ENCODE results near the gene DENND2C. TPM values are rescaled to one million over a fixed set of nuclear protein-coding genes. Genes with fewer than 3 reads are reported as not detected.
A peak's percentile ranks its signal among the peaks of the same experiment; 100 is the strongest.

The DENND2C gene
- total RNA-seq, 1 experiment from 2014 or later = 3.6 TPM

- Mint-ChIP-seq H3K36me3 (ENCODE audit: insufficient read depth in 1 of 3, low read depth in 3 of 3) (peaks cover 39 to 78% (median 77%) of the 10 kb centered on the region in 3 experiments; a peak in 6 of 7 replicates), H3K4me3 (no peak overlapping the region), H3K27ac (peak overlapping the region in 1 of 3 experiments; percentile 71; a peak in 1 of 7 replicates), H3K9me3 (no peaks in the 10 kb centered on the region), H3K27me3 (ENCODE audit: low read depth) (no peaks in the 10 kb centered on the region), H3K4me1 (peaks cover 9 to 14% of the 10 kb centered on the region in 2 experiments)
- Histone ChIP-seq H3K4ac (ENCODE audit: low read depth, low read length) (no peak overlapping the region), H3K27ac (ENCODE audit: insufficient read length, low read depth, low read length) (no peak overlapping the region), H3K9ac (ENCODE audit: extremely low read depth, insufficient read length, low read length) (no peak overlapping the region), H2BK15ac (ENCODE audit: low read depth, low read length) (no peak overlapping the region), H4K8ac (replicated peaks; ENCODE audit: insufficient read length, low read depth, low read length) (no peak overlapping the region), H2AK5ac (ENCODE audit: insufficient read length, low read length) (no peak overlapping the region), H3K14ac (ENCODE audit: insufficient read depth, low read length) (no peak overlapping the region), H3K79me2 (ENCODE audit: insufficient read depth, low read length) (peaks cover 4% of the 10 kb centered on the region; the same call in 1 of the 2 replicates), H2BK12ac (ENCODE audit: insufficient read length, low read depth, low read length) (no peak overlapping the region), H3K56ac (ENCODE audit: insufficient read length, low read depth, low read length) (no peak overlapping the region), H4K20me1 (ENCODE audit: control insufficient read depth, insufficient read depth, insufficient read length) (no peaks in the 10 kb centered on the region), H3K27me3 (ENCODE audit: insufficient read depth, low read length) (no peaks in the 10 kb centered on the region), H4K91ac (ENCODE audit: insufficient read length, low read depth, low read length) (no peak overlapping the region), H2BK5ac (ENCODE audit: insufficient read length, low read length) (no peak overlapping the region), H3K23me2 (ENCODE audit: insufficient read length, low read depth, low read length, poor library complexity, severe bottlenecking) (peaks cover 4% of the 10 kb centered on the region), H3K4me1 (ENCODE audit: insufficient read depth, low read length) (no peaks in the 10 kb centered on the region), H3K18ac (ENCODE audit: insufficient read length, low read depth, low read length) (no peak overlapping the region), H2AFZ (ENCODE audit: low read length) (no peak overlapping the region), H3K9me3 (ENCODE audit: control insufficient read depth, low read depth, low read length) (no peaks in the 10 kb centered on the region), H3K23ac (ENCODE audit: insufficient read length, low read depth, low read length) (no peak overlapping the region), H2BK20ac (ENCODE audit: low read depth, low read length, poor library complexity, severe bottlenecking) (no peak overlapping the region), H3K79me1 (ENCODE audit: insufficient read depth, low read depth, low read length, poor library complexity, severe bottlenecking) (no peaks in the 10 kb centered on the region), H2BK120ac (ENCODE audit: low read depth, low read length, poor library complexity, severe bottlenecking) (no peak overlapping the region), H3K4me2 (ENCODE audit: insufficient read depth, insufficient read length, low read length) (no peak overlapping the region), H4K5ac (ENCODE audit: insufficient read length, low read depth, low read length) (no peak overlapping the region), H3T11ph (ENCODE audit: low read length) (no peak overlapping the region)
- no peak for DNase-seq
- TF ChIP-seq, protein P1, sequence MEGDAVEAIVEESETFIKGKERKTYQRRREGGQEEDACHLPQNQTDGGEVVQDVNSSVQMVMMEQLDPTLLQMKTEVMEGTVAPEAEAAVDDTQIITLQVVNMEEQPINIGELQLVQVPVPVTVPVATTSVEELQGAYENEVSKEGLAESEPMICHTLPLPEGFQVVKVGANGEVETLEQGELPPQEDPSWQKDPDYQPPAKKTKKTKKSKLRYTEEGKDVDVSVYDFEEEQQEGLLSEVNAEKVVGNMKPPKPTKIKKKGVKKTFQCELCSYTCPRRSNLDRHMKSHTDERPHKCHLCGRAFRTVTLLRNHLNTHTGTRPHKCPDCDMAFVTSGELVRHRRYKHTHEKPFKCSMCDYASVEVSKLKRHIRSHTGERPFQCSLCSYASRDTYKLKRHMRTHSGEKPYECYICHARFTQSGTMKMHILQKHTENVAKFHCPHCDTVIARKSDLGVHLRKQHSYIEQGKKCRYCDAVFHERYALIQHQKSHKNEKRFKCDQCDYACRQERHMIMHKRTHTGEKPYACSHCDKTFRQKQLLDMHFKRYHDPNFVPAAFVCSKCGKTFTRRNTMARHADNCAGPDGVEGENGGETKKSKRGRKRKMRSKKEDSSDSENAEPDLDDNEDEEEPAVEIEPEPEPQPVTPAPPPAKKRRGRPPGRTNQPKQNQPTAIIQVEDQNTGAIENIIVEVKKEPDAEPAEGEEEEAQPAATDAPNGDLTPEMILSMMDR (conservative IDR thresholded peaks at IDR 0.05) = no peak
- WGBS (ENCODE audit: extremely low coverage, insufficient read length, low lambda C conversion rate) = no CpG with 5 or more reads among the region's 3 CpGs
Observed at GRCh38 chr1:114719424-114719787, 49.6 kb upstream of the DENND2C start.
